ENCODE results near the gene OPN4.
A peak's percentile ranks its signal among the peaks of the same experiment; 100 is the strongest.

OPN4 gene

GRCh38 chr10:86703176-86703575, 48.8 kb downstream of the OPN4 start:
- no peak overlapping the region for H3K9ac ChIP-seq (ENCODE audit: low read length)
- H3K36me3 ChIP-seq (ENCODE audit: control insufficient read depth, insufficient read depth, low read length): peaks cover 2% of the 10 kb centered on the region
- H3K4me3 ChIP-seq (ENCODE audit: low read length): no peak overlapping the region
- no peaks in the 10 kb centered on the region for H3K27me3 ChIP-seq (ENCODE audit: control insufficient read depth, insufficient read depth, low read length)
- no peak overlapping the region for H3K27ac ChIP-seq (ENCODE audit: low read depth, low read length)
- no peaks in the 10 kb centered on the region for H3K4me1 ChIP-seq (ENCODE audit: control insufficient read depth, insufficient read depth, low read length)

DNA sequence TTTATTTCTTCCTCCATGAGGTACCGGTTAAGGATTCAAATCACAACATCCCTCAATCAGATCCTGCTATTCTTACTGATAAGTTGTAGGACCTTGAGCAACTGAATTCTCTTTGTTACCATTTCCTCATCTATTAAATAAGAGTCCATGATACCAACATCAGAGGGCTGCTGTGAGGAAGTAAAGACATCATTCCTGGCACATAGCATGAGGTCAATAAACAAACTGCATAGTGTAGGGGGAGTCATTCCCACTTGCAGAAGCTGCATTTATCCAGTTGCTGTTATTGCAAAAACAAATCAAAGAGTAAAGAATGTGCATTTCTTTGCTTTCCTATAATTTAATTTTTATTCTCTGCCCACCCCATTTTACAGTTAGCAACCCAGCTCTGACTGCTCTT, 50.8 kb downstream of the OPN4 start:
- Histone ChIP-seq H3K4me1 (ENCODE audit: control insufficient read depth, insufficient read depth, low read length) (no peaks in the 10 kb centered on the region), H3K9ac (ENCODE audit: low read length) (no peak overlapping the region), H3K36me3 (ENCODE audit: control insufficient read depth, insufficient read depth, low read length) (peaks cover 2% of the 10 kb centered on the region), H3K27me3 (ENCODE audit: control insufficient read depth, insufficient read depth, low read length) (no peaks in the 10 kb centered on the region), H3K4me3 (ENCODE audit: low read length) (no peak overlapping the region), H3K27ac (ENCODE audit: low read depth, low read length) (no peak overlapping the region)

DNA sequence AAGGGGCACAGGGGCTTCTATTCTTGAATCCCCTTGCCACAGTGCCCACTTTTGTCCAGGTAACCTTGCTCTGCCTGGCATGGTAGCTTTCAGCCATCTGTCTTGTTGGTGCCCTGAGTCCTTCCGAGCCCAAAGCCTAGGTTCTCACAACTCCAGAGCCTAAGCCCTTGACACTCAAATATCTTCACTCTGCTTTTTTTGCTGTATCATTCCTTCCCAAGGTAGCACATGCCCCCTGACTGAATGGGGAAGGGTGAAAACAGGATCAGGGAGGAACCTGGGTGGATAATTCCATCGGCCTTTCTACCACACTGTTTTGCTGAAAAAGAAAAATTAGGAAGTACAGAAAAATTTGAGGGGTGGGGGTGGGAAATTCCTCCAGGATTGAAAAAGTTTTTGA, 51.6 kb downstream of the OPN4 start:
- Histone ChIP-seq H3K4me3 (ENCODE audit: low read length) (no peak overlapping the region), H3K9ac (ENCODE audit: low read length) (no peak overlapping the region), H3K27me3 (ENCODE audit: control insufficient read depth, insufficient read depth, low read length) (no peaks in the 10 kb centered on the region), H3K4me1 (ENCODE audit: control insufficient read depth, insufficient read depth, low read length) (peaks cover 4% of the 10 kb centered on the region), H3K27ac (ENCODE audit: low read depth, low read length) (peak overlapping the region; percentile 27), H3K36me3 (ENCODE audit: control insufficient read depth, insufficient read depth, low read length) (no peaks in the 10 kb centered on the region)

DNA sequence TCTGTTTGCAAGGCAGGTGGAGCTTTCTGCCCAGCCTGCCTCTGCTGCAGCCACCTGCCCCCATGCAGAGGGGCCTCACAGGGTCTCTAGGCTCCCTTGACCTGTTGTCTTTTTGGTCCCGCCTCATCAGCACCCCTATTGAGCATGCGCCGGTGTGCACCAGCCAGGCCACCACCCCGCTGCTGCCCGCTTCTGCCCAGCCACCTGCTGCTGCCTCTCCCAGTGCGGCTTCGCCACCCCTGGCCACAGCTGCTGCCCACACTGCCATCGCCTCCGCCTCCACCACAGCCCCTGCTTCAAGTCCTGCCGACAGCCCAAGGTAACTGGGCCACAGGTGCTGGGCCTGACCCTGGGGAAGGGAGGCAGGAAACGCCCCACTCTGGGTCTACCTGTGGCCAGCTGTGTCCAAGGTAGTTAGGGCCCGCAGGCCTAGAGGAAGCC, 52.1 kb downstream of the OPN4 start:
- no peaks in the 10 kb centered on the region for H3K27me3 ChIP-seq (ENCODE audit: control insufficient read depth, insufficient read depth, low read length)
- H3K4me3 ChIP-seq (ENCODE audit: low read length): no peak overlapping the region
- no peak overlapping the region for H3K9ac ChIP-seq (ENCODE audit: low read length)
- H3K4me1 ChIP-seq (ENCODE audit: control insufficient read depth, insufficient read depth, low read length): peaks cover 5% of the 10 kb centered on the region
- no peaks in the 10 kb centered on the region for H3K36me3 ChIP-seq (ENCODE audit: control insufficient read depth, insufficient read depth, low read length)
- peak overlapping the region; percentile 37 for H3K27ac ChIP-seq (ENCODE audit: low read depth, low read length)

DNA sequence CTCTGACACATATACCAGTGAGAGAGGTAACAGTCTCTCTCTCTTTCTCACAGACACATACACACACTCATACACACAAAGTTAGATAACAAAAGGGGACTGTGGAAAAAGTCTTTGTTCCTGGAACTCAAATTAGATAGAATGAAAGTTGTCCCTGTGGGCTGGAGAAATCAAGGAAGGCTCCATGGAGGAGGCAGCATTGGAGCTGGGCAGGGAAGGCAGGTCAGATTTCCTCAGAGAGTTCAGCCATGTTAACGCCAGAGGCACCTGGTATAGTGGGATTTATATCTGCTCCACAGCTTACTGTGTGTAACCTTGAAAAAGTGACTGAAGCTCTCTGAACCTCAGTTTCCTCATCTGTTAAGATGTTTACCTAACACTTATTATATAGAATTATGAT, 52.6 kb downstream of the OPN4 start:
- H3K9ac ChIP-seq (ENCODE audit: low read length): no peak overlapping the region
- no peaks in the 10 kb centered on the region for H3K36me3 ChIP-seq (ENCODE audit: control insufficient read depth, insufficient read depth, low read length)
- no peak overlapping the region for H3K4me3 ChIP-seq (ENCODE audit: low read length)
- no peaks in the 10 kb centered on the region for H3K27me3 ChIP-seq (ENCODE audit: control insufficient read depth, insufficient read depth, low read length)
- peaks cover 6% of the 10 kb centered on the region for H3K4me1 ChIP-seq (ENCODE audit: control insufficient read depth, insufficient read depth, low read length)
- H3K27ac ChIP-seq (ENCODE audit: low read depth, low read length): peak overlapping the region; percentile 37

DNA sequence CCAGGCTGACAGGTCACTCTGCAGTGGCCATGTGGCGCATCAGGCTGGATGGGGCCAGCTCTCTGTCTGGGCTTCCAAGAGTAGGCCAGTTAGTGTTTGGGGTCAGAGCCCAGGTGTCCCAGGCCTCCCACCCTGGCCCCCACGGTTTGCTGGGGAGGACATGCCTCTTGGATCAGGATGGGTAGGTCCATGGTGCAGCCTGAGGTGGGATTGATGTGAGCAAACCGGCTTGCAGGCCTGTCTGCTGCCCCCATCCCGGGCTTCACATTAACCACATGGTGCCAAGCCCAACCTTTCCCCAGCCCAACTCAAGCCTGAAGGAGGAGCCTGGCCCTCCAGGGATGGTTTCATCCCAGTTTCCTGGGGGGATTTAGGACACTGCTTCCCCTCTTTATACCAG, 53.2 kb downstream of the OPN4 start:
- H3K9ac ChIP-seq (ENCODE audit: low read length): no peak overlapping the region
- no peak overlapping the region for H3K4me3 ChIP-seq (ENCODE audit: low read length)
- peaks cover 10% of the 10 kb centered on the region for H3K4me1 ChIP-seq (ENCODE audit: control insufficient read depth, insufficient read depth, low read length)
- peak overlapping the region; percentile 37 for H3K27ac ChIP-seq (ENCODE audit: low read depth, low read length)
- no peaks in the 10 kb centered on the region for H3K36me3 ChIP-seq (ENCODE audit: control insufficient read depth, insufficient read depth, low read length)
- H3K27me3 ChIP-seq (ENCODE audit: control insufficient read depth, insufficient read depth, low read length): no peaks in the 10 kb centered on the region

- Histone ChIP-seq H3K4me1 (ENCODE audit: control insufficient read depth, insufficient read depth, low read length) (peaks cover 10% of the 10 kb centered on the region), H3K9ac (ENCODE audit: low read length) (no peak overlapping the region)
Measured at GRCh38 chr10:86708068-86708782, 53.9 kb downstream of the OPN4 start.

GRCh38 chr10:86708783-86709380, 54.5 kb downstream of the OPN4 start:
- Histone ChIP-seq H3K36me3 (ENCODE audit: control insufficient read depth, insufficient read depth, low read length) (no peaks in the 10 kb centered on the region), H3K4me3 (ENCODE audit: low read length) (no peak overlapping the region), H3K4me1 (ENCODE audit: control insufficient read depth, insufficient read depth, low read length) (peaks cover 10% of the 10 kb centered on the region), H3K27me3 (ENCODE audit: control insufficient read depth, insufficient read depth, low read length) (no peaks in the 10 kb centered on the region), H3K9ac (ENCODE audit: low read length) (no peak overlapping the region), H3K27ac (ENCODE audit: low read depth, low read length) (peak overlapping the region; percentile 6)

More at GRCh38 chr10:86708068-86708782, 53.9 kb downstream of the OPN4 start:
- peak overlapping the region; percentile 30 for H3K27ac ChIP-seq (ENCODE audit: low read depth, low read length)
- no peaks in the 10 kb centered on the region for H3K27me3 ChIP-seq (ENCODE audit: control insufficient read depth, insufficient read depth, low read length)
- H3K36me3 ChIP-seq (ENCODE audit: control insufficient read depth, insufficient read depth, low read length): no peaks in the 10 kb centered on the region
- no peak overlapping the region for H3K4me3 ChIP-seq (ENCODE audit: low read length)

DNA sequence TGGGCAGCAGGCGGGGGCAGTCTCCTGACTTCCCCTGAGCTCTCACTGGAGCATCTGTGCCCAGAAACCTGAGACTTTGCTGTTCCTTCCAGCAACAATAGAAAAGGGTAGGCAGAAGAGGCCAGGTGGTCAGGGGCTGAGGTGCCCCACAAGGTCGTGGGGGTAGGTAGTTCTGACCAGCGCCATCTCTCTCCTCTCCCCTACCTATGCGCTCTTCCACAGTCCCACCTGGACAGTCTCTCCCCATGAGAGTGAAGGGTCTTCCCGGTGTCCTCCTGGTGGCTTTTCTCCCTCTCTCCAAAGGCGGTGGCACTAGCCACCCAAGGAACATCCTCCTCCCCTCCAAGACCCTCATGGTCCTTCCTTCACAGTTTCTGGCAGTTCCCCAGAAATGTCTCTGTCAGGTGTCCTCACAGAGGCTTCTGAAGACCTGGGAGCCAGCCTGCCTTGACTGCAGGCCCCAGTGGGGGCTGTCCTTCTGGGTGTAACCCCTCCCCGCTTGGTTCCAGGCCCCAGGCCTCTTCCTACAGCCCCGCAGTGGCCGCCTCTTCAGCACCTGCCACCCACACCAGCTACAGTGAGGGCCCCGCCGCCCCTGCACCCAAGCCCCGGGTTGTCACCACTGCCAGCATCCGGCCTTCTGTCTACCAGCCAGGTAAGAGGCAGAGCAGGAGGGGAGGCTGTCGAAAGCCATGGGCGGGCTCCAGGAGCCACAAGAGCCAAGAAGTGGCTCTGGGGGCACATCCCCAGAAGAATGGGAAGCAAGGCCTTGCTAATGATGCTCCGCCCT, 55.2 kb downstream of the OPN4 start:
- H3K4me1 ChIP-seq (ENCODE audit: control insufficient read depth, insufficient read depth, low read length): peaks cover 10% of the 10 kb centered on the region
- H3K27me3 ChIP-seq (ENCODE audit: control insufficient read depth, insufficient read depth, low read length): no peaks in the 10 kb centered on the region
- no peak overlapping the region for H3K9ac ChIP-seq (ENCODE audit: low read length)
- H3K27ac ChIP-seq (ENCODE audit: low read depth, low read length): peak overlapping the region; percentile 94
- no peaks in the 10 kb centered on the region for H3K36me3 ChIP-seq (ENCODE audit: control insufficient read depth, insufficient read depth, low read length)
- H3K4me3 ChIP-seq (ENCODE audit: low read length): no peak overlapping the region

- Histone ChIP-seq H3K27ac (ENCODE audit: low read depth, low read length) (peak overlapping the region; percentile 94), H3K4me3 (ENCODE audit: low read length) (peak overlapping the region; percentile 65), H3K9ac (ENCODE audit: low read length) (no peak overlapping the region), H3K36me3 (ENCODE audit: control insufficient read depth, insufficient read depth, low read length) (no peaks in the 10 kb centered on the region), H3K27me3 (ENCODE audit: control insufficient read depth, insufficient read depth, low read length) (no peaks in the 10 kb centered on the region), H3K4me1 (ENCODE audit: control insufficient read depth, insufficient read depth, low read length) (peaks cover 10% of the 10 kb centered on the region)
Measured at GRCh38 chr10:86710987-86711512, 56.7 kb downstream of the OPN4 start.

GRCh38 chr10:86711513-86712316, 57.4 kb downstream of the OPN4 start:
- H3K4me1 ChIP-seq (ENCODE audit: control insufficient read depth, insufficient read depth, low read length): peaks cover 10% of the 10 kb centered on the region
- peak overlapping the region; percentile 65 for H3K4me3 ChIP-seq (ENCODE audit: low read length)
- H3K9ac ChIP-seq (ENCODE audit: low read length): peak overlapping the region; percentile 71

DNA sequence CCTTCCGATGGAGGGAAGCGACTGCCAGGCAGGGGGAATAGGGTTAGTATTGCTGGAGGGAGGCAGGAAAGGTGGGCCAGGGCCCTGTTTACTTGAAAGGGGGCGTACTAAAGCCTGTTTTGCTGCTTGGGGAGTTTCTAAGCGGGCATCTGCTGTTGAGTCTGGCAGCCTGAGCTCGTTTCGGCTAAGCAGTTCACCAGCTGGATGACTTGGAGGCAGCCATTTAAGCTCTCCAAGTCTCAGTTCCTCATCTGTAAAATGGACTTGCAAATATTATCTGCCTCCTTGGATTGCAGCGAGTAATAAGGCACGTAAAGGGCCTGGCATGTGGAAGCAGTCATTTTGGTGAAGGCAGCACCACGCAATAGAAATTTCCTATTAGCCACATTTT, 58.0 kb downstream of the OPN4 start:
- Histone ChIP-seq H3K4me3 (ENCODE audit: low read length) (peak overlapping the region; percentile 65), H3K27ac (ENCODE audit: low read depth, low read length) (peak overlapping the region; percentile 89), H3K36me3 (ENCODE audit: control insufficient read depth, insufficient read depth, low read length) (no peaks in the 10 kb centered on the region), H3K27me3 (ENCODE audit: control insufficient read depth, insufficient read depth, low read length) (no peaks in the 10 kb centered on the region), H3K4me1 (ENCODE audit: control insufficient read depth, insufficient read depth, low read length) (peaks cover 10% of the 10 kb centered on the region), H3K9ac (ENCODE audit: low read length) (peak overlapping the region; percentile 71)

More at GRCh38 chr10:86711513-86712316, 57.4 kb downstream of the OPN4 start:
- H3K36me3 ChIP-seq (ENCODE audit: control insufficient read depth, insufficient read depth, low read length): no peaks in the 10 kb centered on the region
- peak overlapping the region; percentile 89 for H3K27ac ChIP-seq (ENCODE audit: low read depth, low read length)
- no peaks in the 10 kb centered on the region for H3K27me3 ChIP-seq (ENCODE audit: control insufficient read depth, insufficient read depth, low read length)

Data from rectal smooth muscle tissue (tissue), 1 donor.